ENCODE measurements around the gene YPEL1. TPM values are rescaled to one million over a fixed set of nuclear protein-coding genes. Genes with fewer than 3 reads are reported as not detected.
"Not testable (repeated sequence)": the region's sequence is repeated elsewhere in the genome, so short reads cannot be mapped to it uniquely, and the experiment has no call there.

YPEL1 gene
- total and polyA plus RNA-seq, 8 donors = 2.0 to 7.2 (median 2.7) TPM

GRCh38 chr22:21726650-21727049, 8.9 kb downstream of the YPEL1 start:
- Histone ChIP-seq H3K9me3 (no peaks in the 10 kb centered on the region), H3K27ac (no peak overlapping the region), H3K4me3 (no peak overlapping the region), H3K4me1 (no peaks in the 10 kb centered on the region), H3K36me3 (no peaks in the 10 kb centered on the region), H3K27me3 (no peaks in the 10 kb centered on the region)
- FAIRE-seq = no peak
- DNase-seq = peak in 2 of 6 donors; percentile 30 to 48
- TF ChIP-seq, protein P1, sequence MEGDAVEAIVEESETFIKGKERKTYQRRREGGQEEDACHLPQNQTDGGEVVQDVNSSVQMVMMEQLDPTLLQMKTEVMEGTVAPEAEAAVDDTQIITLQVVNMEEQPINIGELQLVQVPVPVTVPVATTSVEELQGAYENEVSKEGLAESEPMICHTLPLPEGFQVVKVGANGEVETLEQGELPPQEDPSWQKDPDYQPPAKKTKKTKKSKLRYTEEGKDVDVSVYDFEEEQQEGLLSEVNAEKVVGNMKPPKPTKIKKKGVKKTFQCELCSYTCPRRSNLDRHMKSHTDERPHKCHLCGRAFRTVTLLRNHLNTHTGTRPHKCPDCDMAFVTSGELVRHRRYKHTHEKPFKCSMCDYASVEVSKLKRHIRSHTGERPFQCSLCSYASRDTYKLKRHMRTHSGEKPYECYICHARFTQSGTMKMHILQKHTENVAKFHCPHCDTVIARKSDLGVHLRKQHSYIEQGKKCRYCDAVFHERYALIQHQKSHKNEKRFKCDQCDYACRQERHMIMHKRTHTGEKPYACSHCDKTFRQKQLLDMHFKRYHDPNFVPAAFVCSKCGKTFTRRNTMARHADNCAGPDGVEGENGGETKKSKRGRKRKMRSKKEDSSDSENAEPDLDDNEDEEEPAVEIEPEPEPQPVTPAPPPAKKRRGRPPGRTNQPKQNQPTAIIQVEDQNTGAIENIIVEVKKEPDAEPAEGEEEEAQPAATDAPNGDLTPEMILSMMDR (IDR thresholded peaks at IDR 0.05) = peak in 1 of 4 donors; percentile 8
- ATAC-seq = peak; percentile 65 to 79 (median 72)
- 35 to 42% methylated on average over 5 of the region's 5 CpGs for WGBS, 2 donors
- intact Hi-C loops (cut with DNase I) = no loop called here

DNA sequence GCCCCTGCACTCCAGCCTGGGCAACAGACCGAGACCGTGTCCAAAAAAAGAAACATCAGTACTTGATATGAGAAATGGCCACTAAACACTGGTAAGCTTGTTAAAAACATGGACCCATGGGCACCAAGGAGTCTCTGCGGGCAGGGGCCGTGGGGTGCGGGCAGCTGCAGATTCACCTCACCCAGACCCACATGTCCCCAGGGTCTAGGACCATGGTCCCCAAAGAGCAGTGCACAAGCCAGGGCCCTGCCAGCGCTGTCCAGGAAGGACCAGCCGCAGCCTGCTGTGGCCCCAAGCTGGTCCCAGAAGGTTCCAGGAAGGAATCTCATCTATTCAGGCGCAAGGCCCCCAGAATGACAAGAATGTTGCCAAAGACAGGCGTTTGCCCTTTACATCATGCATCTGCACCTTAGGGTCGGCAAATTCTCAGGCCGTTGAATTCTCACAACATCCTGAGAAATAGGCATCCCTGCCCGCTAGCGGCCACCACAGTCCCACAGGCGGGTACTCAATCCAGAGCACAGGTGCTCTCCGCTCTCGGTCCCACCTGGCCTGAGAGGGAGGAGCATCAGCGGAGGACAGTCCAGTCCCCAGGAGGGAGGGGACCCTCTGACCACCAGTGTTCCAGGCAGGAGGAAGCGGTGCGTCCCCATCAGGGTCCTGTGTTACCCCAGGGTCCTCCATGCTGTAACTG, 9.5 kb downstream of the YPEL1 start:
- Histone ChIP-seq H3K9me3 (no peaks in the 10 kb centered on the region), H3K4me1 (no peaks in the 10 kb centered on the region), H3K27me3 (no peaks in the 10 kb centered on the region), H3K4me3 (no peak overlapping the region), H3K36me3 (no peaks in the 10 kb centered on the region), H3K27ac (no peak overlapping the region)
- WGBS, 2 donors = 84 to 85% methylated on average over 19 of the region's 19 CpGs
- TF ChIP-seq, protein P1 (IDR thresholded peaks at IDR 0.05) = no peak
- intact Hi-C loops (cut with DNase I) = no loop called here
- no peak for ATAC-seq
- DNase-seq = peak in 1 of 6 donors; percentile 50
- no peak for FAIRE-seq

GRCh38 chr22:21724496-21724895, 11.1 kb downstream of the YPEL1 start:
- DNase-seq; H3K27ac ChIP-seq; H3K27me3 ChIP-seq; FAIRE-seq; H3K36me3 ChIP-seq; H3K4me3 ChIP-seq; intact Hi-C loops (cut with DNase I); ATAC-seq; H3K9me3 ChIP-seq; H3K4me1 ChIP-seq: not testable (repeated sequence)
- 97 to 98% methylated on average over 3 of the region's 3 CpGs for WGBS, 2 donors

DNA sequence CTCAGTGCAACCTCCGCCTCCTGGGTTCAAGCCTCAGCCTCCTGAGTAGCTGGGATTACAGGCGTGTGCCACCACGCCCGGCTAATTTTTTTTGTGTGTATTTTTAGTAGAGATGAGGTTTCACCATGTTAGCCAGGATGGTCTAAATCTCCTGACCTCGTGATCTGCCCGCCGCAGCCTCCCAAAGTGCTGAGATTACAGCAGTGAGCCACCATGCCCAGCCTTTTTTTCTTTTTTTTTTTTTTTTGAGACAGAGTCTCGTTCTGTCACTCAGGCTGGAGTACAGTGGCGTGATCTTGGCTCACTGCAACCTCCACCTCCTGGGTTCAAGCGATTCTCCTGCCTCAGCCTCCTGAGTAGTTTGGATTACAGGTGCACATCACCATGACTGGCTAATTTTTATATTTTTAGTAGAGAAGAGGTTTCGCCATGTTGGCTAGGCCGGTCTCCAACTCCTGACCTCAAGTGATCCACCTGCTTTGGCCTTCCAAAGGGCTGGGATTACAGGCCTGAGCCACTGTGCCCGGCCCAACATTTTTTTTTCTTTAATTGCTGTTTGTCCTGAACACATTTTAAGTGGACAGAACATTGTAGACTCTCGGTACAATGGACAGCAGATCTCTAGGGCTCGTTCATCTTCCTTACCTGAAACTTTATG, 14.3 kb downstream of the YPEL1 start:
- intact Hi-C loops (cut with DNase I); FAIRE-seq; DNase-seq; H3K4me3 ChIP-seq; H3K27me3 ChIP-seq; H3K27ac ChIP-seq; H3K36me3 ChIP-seq; ATAC-seq; H3K4me1 ChIP-seq; H3K9me3 ChIP-seq: not testable (repeated sequence)
- WGBS, 2 donors = 95 to 96% methylated on average over 14 to 15 of the region's 15 CpGs

DNA sequence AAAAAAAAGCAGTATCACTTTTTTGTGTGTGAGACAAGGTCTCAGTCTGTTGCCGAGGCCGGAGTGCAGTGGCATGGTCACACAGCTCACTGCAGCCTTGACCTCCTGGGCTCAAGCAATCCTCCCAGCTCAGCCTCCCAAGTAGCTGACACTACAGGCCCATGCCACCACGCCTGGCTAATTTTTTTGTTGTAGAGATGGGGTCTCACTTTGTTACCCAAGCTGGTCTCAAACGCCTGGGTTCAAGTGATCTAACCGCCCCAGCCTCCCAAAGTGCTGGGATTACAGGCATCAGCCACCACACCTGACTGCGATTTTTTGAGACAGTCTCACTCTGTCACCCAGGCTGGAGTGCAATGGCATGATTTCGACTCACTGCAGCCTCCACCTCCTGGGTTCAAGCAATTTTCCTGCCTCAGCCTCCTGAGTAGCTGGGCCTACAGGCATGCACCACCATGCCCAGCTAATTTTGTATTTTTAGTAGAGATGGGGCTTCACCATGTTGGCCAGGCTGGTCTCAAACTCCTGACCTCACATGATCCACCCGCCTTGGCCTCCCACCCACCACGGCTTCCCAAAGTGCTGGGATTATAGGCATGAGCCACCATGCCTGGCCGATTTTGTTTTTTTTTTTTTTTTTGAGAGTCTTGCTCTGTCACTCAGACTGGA, 15.3 kb downstream of the YPEL1 start:
- H3K36me3 ChIP-seq; H3K9me3 ChIP-seq; FAIRE-seq; ATAC-seq; DNase-seq; H3K27ac ChIP-seq; intact Hi-C loops (cut with DNase I); H3K27me3 ChIP-seq; H3K4me3 ChIP-seq; H3K4me1 ChIP-seq: not testable (repeated sequence)
- 90 to 96% methylated on average over 9 to 10 of the region's 10 CpGs for WGBS, 2 donors

DNA sequence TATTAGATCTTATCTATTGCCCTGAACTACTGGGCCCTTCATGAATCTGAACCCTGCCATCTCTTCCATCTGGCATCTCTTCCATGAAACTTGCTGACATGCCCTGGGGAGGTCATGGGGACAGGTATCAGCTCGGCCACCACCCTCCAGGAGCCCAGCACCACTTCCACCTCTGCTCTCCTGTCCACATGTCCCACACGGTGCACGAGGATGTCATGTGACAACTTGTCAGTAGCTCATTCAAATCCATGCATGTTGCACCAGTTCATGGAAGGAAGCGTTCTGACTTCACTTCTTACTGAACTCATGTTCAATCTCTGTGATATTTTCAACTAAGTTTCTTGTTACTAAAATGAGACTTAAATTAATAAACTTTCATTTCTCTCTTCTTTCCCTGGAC, 16.6 kb downstream of the YPEL1 start:
- WGBS, 2 donors = 56 to 59% methylated on average over 4 of the region's 4 CpGs
- Histone ChIP-seq H3K27ac (no peak overlapping the region), H3K4me3 (no peak overlapping the region), H3K27me3 (no peaks in the 10 kb centered on the region), H3K4me1 (peaks cover 0 to 6% (median 5%) of the 10 kb centered on the region in 3 donors), H3K36me3 (no peaks in the 10 kb centered on the region), H3K9me3 (no peaks in the 10 kb centered on the region)
- intact Hi-C loops (cut with DNase I) = no loop called here
- TF ChIP-seq, protein P1 (IDR thresholded peaks at IDR 0.05) = no peak
- ATAC-seq (no peak), FAIRE-seq (no peak), DNase-seq (no peak)
